OCI-LY1 (cell line): ENCODE data around the gene C16orf74.

Experiments
- EZH2 ChIP-seq: fragments of 200-600 bp; sonication (generic), shearing (Covaris generic); IDR thresholded peaks from 2 replicates; pipeline ENCODE4 v1.8.0; 2017; ENCODE audit warnings: borderline replicate concordance, mixed run types, mild to moderate bottlenecking, antibody characterized with exemption, low read length, moderate library complexity, mixed read lengths
- TF ChIP-seq, protein P1 (sequence below): fragments of 200-600 bp; sonication (generic), shearing (Covaris generic); IDR thresholded peaks from 2 replicates; pipeline ENCODE4 v1.5.1; 2017; ENCODE audit warnings: mild to moderate bottlenecking, antibody characterized with exemption, low read length, moderate library complexity, mixed read lengths

DNA sequence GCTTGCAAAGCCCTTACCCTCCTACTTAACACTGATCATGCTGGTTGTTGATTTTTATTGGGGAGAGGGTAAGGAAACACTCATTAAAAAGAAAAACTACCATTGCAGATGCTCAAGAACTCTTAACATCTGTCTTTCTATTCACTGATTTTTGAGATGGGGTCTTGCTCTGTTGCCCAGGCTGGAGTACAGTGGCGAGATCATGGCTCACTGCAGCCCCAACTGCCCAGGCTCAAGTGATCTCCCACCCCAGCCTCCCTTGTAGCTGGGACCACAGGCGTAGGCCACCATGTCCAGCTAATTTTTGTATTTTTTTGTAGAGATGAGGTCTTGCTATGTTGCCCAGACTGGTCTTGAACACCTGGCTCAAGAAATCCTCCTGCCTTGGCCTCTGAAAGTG, 33.9 kb upstream of the C16orf74 start:
- TF ChIP-seq, protein P1, sequence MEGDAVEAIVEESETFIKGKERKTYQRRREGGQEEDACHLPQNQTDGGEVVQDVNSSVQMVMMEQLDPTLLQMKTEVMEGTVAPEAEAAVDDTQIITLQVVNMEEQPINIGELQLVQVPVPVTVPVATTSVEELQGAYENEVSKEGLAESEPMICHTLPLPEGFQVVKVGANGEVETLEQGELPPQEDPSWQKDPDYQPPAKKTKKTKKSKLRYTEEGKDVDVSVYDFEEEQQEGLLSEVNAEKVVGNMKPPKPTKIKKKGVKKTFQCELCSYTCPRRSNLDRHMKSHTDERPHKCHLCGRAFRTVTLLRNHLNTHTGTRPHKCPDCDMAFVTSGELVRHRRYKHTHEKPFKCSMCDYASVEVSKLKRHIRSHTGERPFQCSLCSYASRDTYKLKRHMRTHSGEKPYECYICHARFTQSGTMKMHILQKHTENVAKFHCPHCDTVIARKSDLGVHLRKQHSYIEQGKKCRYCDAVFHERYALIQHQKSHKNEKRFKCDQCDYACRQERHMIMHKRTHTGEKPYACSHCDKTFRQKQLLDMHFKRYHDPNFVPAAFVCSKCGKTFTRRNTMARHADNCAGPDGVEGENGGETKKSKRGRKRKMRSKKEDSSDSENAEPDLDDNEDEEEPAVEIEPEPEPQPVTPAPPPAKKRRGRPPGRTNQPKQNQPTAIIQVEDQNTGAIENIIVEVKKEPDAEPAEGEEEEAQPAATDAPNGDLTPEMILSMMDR, result no peak
- TF ChIP-seq EZH2, result no peak
